HL-60 (cell line): ENCODE measurements around the gene RBM33.

Experiments
- GABPA ChIP-seq: IDR thresholded peaks from 2 replicates; pipeline ENCODE4 v1.6.1; 2012; ENCODE audit warnings: low read depth
- SPI1 ChIP-seq: IDR thresholded peaks from 2 replicates; pipeline ENCODE4 v1.6.1; 2012; ENCODE audit warnings: low read depth, mild to moderate bottlenecking, borderline replicate concordance
- TF ChIP-seq, protein P1 (sequence below): IDR thresholded peaks from one replicate; pipeline ENCODE4 v1.5.1; 2011; ENCODE audit warnings: low read length, control low read depth, inconsistent platforms; ENCODE audit not compliant: insufficient read depth
- TF ChIP-seq, protein P2 (sequence below): IDR thresholded peaks from 2 replicates; pipeline ENCODE4 v1.6.1; 2012; ENCODE audit warnings: low read depth; ENCODE audit not compliant: insufficient replicate concordance

DNA sequence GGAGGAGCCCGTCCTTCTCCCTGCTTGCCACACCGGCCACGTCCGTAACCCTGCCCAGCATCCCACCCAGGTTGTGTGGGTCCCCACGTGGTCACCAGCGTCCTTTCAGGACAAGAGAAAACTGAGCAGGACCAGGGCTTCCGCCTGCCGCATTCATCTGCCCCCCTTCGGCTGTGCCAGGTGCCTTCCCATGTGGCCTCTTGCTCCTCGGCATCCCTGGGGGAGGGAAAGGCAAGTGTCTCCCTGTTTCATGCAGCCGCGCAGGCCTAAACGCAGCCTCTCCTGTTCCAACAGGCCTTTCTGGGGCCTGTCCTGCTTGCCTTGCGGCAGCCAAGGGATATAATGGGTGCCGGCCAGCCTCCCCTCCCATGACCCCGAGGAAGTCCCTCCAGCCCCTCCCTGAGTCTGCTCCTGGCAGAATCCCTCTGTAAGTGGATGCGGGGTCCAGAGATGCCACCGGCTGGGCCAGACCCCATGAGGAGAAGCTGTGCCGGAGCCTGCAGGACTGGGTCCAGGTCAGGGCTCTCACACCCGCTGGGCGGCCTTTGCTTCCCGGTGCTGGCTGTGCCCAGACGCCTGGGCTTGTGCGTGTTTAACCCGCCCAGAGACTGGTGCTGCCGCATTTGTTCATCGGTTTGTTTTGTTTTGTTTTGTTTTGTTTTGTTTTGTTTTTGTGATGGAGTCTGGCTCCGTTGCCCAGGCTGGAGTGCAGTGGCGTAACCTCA, 144.7 kb downstream of the RBM33 start:
- TF ChIP-seq, protein P1, sequence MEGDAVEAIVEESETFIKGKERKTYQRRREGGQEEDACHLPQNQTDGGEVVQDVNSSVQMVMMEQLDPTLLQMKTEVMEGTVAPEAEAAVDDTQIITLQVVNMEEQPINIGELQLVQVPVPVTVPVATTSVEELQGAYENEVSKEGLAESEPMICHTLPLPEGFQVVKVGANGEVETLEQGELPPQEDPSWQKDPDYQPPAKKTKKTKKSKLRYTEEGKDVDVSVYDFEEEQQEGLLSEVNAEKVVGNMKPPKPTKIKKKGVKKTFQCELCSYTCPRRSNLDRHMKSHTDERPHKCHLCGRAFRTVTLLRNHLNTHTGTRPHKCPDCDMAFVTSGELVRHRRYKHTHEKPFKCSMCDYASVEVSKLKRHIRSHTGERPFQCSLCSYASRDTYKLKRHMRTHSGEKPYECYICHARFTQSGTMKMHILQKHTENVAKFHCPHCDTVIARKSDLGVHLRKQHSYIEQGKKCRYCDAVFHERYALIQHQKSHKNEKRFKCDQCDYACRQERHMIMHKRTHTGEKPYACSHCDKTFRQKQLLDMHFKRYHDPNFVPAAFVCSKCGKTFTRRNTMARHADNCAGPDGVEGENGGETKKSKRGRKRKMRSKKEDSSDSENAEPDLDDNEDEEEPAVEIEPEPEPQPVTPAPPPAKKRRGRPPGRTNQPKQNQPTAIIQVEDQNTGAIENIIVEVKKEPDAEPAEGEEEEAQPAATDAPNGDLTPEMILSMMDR, result no peak
- TF ChIP-seq GABPA (no peak), SPI1 (no peak)
- TF ChIP-seq, protein P2, sequence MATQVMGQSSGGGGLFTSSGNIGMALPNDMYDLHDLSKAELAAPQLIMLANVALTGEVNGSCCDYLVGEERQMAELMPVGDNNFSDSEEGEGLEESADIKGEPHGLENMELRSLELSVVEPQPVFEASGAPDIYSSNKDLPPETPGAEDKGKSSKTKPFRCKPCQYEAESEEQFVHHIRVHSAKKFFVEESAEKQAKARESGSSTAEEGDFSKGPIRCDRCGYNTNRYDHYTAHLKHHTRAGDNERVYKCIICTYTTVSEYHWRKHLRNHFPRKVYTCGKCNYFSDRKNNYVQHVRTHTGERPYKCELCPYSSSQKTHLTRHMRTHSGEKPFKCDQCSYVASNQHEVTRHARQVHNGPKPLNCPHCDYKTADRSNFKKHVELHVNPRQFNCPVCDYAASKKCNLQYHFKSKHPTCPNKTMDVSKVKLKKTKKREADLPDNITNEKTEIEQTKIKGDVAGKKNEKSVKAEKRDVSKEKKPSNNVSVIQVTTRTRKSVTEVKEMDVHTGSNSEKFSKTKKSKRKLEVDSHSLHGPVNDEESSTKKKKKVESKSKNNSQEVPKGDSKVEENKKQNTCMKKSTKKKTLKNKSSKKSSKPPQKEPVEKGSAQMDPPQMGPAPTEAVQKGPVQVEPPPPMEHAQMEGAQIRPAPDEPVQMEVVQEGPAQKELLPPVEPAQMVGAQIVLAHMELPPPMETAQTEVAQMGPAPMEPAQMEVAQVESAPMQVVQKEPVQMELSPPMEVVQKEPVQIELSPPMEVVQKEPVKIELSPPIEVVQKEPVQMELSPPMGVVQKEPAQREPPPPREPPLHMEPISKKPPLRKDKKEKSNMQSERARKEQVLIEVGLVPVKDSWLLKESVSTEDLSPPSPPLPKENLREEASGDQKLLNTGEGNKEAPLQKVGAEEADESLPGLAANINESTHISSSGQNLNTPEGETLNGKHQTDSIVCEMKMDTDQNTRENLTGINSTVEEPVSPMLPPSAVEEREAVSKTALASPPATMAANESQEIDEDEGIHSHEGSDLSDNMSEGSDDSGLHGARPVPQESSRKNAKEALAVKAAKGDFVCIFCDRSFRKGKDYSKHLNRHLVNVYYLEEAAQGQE, result no peak
